ENCODE data around the gene PTPRN2. TPM values are rescaled to one million over a fixed set of nuclear protein-coding genes. Genes with fewer than 3 reads are reported as not detected.

PTPRN2 gene
- total and polyA plus RNA-seq, 8 donors, result 4.9 to 136 (median 46.8) TPM

DNA sequence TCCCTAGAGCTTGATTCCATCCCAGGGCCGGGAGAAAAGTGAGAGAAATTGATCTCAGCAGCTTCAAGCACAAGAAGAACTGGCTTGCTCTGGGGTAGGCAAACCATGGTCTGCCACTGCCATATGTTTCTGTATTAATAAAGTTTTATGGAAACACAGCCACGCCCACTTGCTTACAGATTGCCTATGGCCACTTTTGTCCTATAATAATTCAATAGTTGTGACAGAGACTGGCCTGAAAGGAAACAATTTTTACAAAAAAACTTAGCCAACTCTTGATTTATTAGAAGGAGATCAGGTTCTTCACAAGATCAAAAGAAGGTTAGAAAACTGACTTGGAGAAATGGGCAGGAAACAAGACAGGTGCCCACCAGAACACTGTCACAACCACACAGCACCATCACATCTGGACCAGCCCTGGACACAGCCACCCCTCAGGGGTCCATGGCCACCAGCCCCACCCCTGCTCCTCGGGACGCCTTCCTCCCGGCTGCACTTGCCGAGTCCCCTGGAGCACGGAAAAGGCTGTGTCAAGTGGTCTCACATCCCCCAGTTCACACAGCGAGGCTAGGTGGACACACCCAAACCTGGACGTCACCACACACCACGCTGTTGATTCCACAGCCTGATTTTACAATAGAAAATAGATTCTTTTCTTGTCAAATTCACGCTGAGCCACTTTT, 85.4 kb downstream of the PTPRN2 start:
- 84 to 94% (median 90%) methylated on average over 11 of the region's 11 CpGs for WGBS, 5 donors
- no peak overlapping the region for H3K4me3 ChIP-seq
- peaks cover 0 to 12% (median 0%) of the 10 kb centered on the region in 3 donors for H3K27me3 ChIP-seq
- intact Hi-C loops (cut with DNase I; ENCODE audit: low total_unique reads), result no loop called here
- DNase-seq, result no peak
- TF ChIP-seq POLR2A (IDR thresholded peaks at IDR 0.05), result no peak
- TF ChIP-seq EP300 (IDR thresholded peaks at IDR 0.05), result no peak
- TF ChIP-seq, protein P1, sequence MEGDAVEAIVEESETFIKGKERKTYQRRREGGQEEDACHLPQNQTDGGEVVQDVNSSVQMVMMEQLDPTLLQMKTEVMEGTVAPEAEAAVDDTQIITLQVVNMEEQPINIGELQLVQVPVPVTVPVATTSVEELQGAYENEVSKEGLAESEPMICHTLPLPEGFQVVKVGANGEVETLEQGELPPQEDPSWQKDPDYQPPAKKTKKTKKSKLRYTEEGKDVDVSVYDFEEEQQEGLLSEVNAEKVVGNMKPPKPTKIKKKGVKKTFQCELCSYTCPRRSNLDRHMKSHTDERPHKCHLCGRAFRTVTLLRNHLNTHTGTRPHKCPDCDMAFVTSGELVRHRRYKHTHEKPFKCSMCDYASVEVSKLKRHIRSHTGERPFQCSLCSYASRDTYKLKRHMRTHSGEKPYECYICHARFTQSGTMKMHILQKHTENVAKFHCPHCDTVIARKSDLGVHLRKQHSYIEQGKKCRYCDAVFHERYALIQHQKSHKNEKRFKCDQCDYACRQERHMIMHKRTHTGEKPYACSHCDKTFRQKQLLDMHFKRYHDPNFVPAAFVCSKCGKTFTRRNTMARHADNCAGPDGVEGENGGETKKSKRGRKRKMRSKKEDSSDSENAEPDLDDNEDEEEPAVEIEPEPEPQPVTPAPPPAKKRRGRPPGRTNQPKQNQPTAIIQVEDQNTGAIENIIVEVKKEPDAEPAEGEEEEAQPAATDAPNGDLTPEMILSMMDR (IDR thresholded peaks at IDR 0.05), result no peak
- no peak for TF ChIP-seq POLR2AphosphoS5 (IDR thresholded peaks at IDR 0.05)
- no peak overlapping the region for H3K27ac ChIP-seq
- peaks cover 0 to 18% (median 15%) of the 10 kb centered on the region in 4 donors for H3K9me3 ChIP-seq
- H3K4me1 ChIP-seq, result peaks cover 0 to 21% (median 0%) of the 10 kb centered on the region in 4 donors
- no peaks in the 10 kb centered on the region for H3K36me3 ChIP-seq

GRCh38 chr7:158501393-158502067, 86.1 kb downstream of the PTPRN2 start:
- no peak for TF ChIP-seq EP300 (IDR thresholded peaks at IDR 0.05)
- peaks cover 0 to 10% (median 0%) of the 10 kb centered on the region in 3 donors for H3K27me3 ChIP-seq
- peaks cover 0 to 23% (median 0%) of the 10 kb centered on the region in 4 donors for H3K4me1 ChIP-seq
- no peak overlapping the region for H3K27ac ChIP-seq
- intact Hi-C loops (cut with DNase I; ENCODE audit: low total_unique reads), result no loop called here
- 88 to 94% (median 92%) methylated on average over 26 to 28 of the region's 28 CpGs for WGBS, 5 donors
- no peak overlapping the region for H3K4me3 ChIP-seq
- H3K36me3 ChIP-seq, result no peaks in the 10 kb centered on the region
- H3K9me3 ChIP-seq, result peaks cover 0 to 15% (median 13%) of the 10 kb centered on the region in 4 donors
- no peak for DNase-seq

- DNase-seq, result no peak
- Histone ChIP-seq H3K27ac (no peak overlapping the region), H3K36me3 (no peaks in the 10 kb centered on the region), H3K4me3 (no peak overlapping the region), H3K9me3 (peaks cover 0 to 6% (median 4%) of the 10 kb centered on the region in 4 donors), H3K4me1 (peaks cover 0 to 28% (median 2%) of the 10 kb centered on the region in 4 donors), H3K27me3 (peaks cover 0 to 14% (median 0%) of the 10 kb centered on the region in 3 donors)
- 77 to 89% (median 84%) methylated on average over 20 to 29 of the region's 29 CpGs for WGBS, 5 donors
- no peak for TF ChIP-seq POLR2AphosphoS5 (IDR thresholded peaks at IDR 0.05)
- TF ChIP-seq, protein P1 (IDR thresholded peaks at IDR 0.05), result no peak
- intact Hi-C loops (cut with DNase I; ENCODE audit: low total_unique reads), result no loop called here
Observed at GRCh38 chr7:158500651-158501052, 87.0 kb downstream of the PTPRN2 start.

DNA sequence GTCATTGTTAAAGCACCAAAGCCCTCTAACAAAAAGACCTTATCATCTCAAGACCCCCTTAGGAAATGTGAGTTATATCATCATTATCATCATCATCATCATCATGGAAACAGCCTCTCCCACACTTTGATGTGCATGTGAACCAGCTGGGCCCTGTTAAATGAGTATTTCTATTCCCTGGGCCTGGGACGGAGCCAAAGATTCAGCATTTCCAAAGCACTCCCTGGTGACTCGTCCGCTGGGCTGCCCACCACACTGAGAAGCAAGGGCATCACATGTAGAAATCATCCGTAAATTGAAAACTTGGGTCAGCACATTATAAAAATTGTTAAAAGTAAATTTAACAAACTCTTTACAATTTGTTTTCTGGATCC, 88.6 kb downstream of the PTPRN2 start:
- WGBS, 5 donors, result 84 to 94% (median 86%) methylated on average over 4 of the region's 4 CpGs
- H3K27ac ChIP-seq, result no peak overlapping the region
- intact Hi-C loops (cut with DNase I; ENCODE audit: low total_unique reads), result no loop called here
- TF ChIP-seq POLR2AphosphoS5 (IDR thresholded peaks at IDR 0.05), result no peak
- TF ChIP-seq, protein P1 (IDR thresholded peaks at IDR 0.05), result no peak
- TF ChIP-seq EP300 (IDR thresholded peaks at IDR 0.05), result no peak
- no peak for TF ChIP-seq POLR2A (IDR thresholded peaks at IDR 0.05)
- no peaks in the 10 kb centered on the region for H3K36me3 ChIP-seq
- H3K27me3 ChIP-seq, result peaks cover 0 to 30% (median 0%) of the 10 kb centered on the region in 3 donors
- no peak overlapping the region for H3K4me3 ChIP-seq
- no peaks in the 10 kb centered on the region for H3K9me3 ChIP-seq
- H3K4me1 ChIP-seq, result peaks cover 0 to 30% (median 2%) of the 10 kb centered on the region in 4 donors
- no peak for DNase-seq
